Measurements from ENCODE around the gene CAPZB.

- TF ChIP-seq CHD2 (IDR thresholded peaks at IDR 0.05; ENCODE audit: low read length, partially characterized antibody), result no peak
- TF ChIP-seq EP300 (IDR thresholded peaks at IDR 0.05; ENCODE audit: borderline replicate concordance in 1 of 2, low read depth in 1 of 2, low read length in 1 of 2), result peak in 1 of 2 experiments; percentile 74; a peak in 2 of 4 replicates
These were observed 116.4 kb downstream of the CAPZB start for GRCh38 chr1:19368964-19369363.

All from SK-N-SH (cell line).